Loucy (cell line): ENCODE measurements around the gene IQSEC1.
"Not testable (repeated sequence)": the region's sequence is repeated elsewhere in the genome, so short reads cannot be mapped to it uniquely, and the experiment has no call there.

Experiments used
- CTCF ChIP-seq: fragments of 200-600 bp; sonication (generic); conservative IDR thresholded peaks from 2 replicates; pipeline ENCODE4 v1.5.1; 2014; ENCODE audit warnings: mild to moderate bottlenecking, antibody characterized with exemption, low read length
- EZH2phosphoT487 ChIP-seq: fragments of 200-600 bp; IDR thresholded peaks from 2 replicates; pipeline ENCODE4 v1.6.1; 2018; ENCODE audit warnings: antibody characterized with exemption, mild to moderate bottlenecking, moderate library complexity, borderline replicate concordance

- not testable (repeated sequence) for TF ChIP-seq CTCF, EZH2phosphoT487
These were observed 194.5 kb downstream of the IQSEC1 start for GRCh38 chr3:12878758-12879157.
